GM12878 (cell line): ENCODE measurements around the gene NTMT2. TPM values are rescaled to one million over a fixed set of nuclear protein-coding genes. Genes with fewer than 3 reads are reported as not detected.

ENCODE experiments used
- ATAC-seq: fragments of 200-7000 bp; cut with Tn5 transposase; 3 replicates; pipeline ENCODE4 v1.9.1; 2020; ENCODE audit warnings: mild to moderate bottlenecking, moderate library complexity
- BruUV-seq: library from RNA; stranded (reverse); fragments of 400-500 nt; replicated peaks from 2 replicates; lab custom pipeline; 2021; lab: Mats Ljungman, UMichigan
- CTCF ChIA-PET: fragments of 300-600 bp; sonication (Branson Sonifier 250); formaldehyde crosslinking; extraction: SDS; loops from one replicate; lab custom pipeline; 2021; ENCODE audit warnings: inconsistent platforms; lab: Yijun Ruan, JAX
- POLR2A ChIA-PET: fragments of 350-600 bp; formaldehyde crosslinking; extraction: SDS; loops from one replicate; lab custom pipeline; 2021; ENCODE audit warnings: inconsistent platforms; lab: Charles Lee
- RAD21 ChIA-PET: fragments of 300-600 bp; sonication (Branson Sonifier 250); formaldehyde crosslinking; loops from one replicate; lab custom pipeline; 2023; ENCODE audit warnings: antibody characterized with exemption; ENCODE audit not compliant: unreplicated experiment; lab: Charles Lee
- SMC1A ChIA-PET: fragments of 300-600 bp; sonication (Branson Sonifier 250); formaldehyde crosslinking; loops from one replicate; lab custom pipeline; 2023; ENCODE audit not compliant: unreplicated experiment, uncharacterized antibody; lab: Charles Lee
- DNase-seq: peaks from one replicate; pipeline ENCODE4 v3.0.0-alpha.2; 2011; ENCODE audit warnings: low read depth, low spot score
- FAIRE-seq: peaks from 3 replicates; lab custom pipeline; 2011; peaks lifted over from hg19 to GRCh38; lab: Jason Lieb, UNC
- H2AFZ ChIP-seq: 2 replicates; pipeline ENCODE4 v1.6.0; 2011; ENCODE audit warnings: low read depth, low read length, control low read depth; ENCODE audit not compliant: control insufficient read depth
- H3K27ac ChIP-seq: 2 replicates; pipeline ENCODE4 v1.5.1; 2011; ENCODE audit warnings: control low read depth; ENCODE audit not compliant: control insufficient read depth, insufficient read depth
- H3K27me3 ChIP-seq, 2 experiments: replicated peaks in 1 of 2; 2 replicates each; pipeline versions ENCODE4 v1.6.0 to v1.6.1; 2011; ENCODE audit warnings: low read length in 1 of 2; ENCODE audit not compliant: control insufficient read depth in 2 of 2, insufficient read depth in 2 of 2
- H3K36me3 ChIP-seq, 2 experiments: 2 replicates each; pipeline ENCODE4 v1.5.1; 2011; ENCODE audit warnings: low read length in 1 of 2; ENCODE audit not compliant: control insufficient read depth in 2 of 2, insufficient read depth in 2 of 2
- H3K4me1 ChIP-seq: 2 replicates; pipeline ENCODE4 v1.6.1; 2011; ENCODE audit warnings: mild to moderate bottlenecking, low read length, moderate library complexity, mixed read lengths; ENCODE audit not compliant: control insufficient read depth, insufficient read depth
- H3K4me2 ChIP-seq: 2 replicates; pipeline ENCODE4 v1.6.0; 2011; ENCODE audit warnings: control low read depth; ENCODE audit not compliant: control insufficient read depth, insufficient read depth
- H3K4me3 ChIP-seq: fragments of 200-600 bp; sonication (generic); 2 replicates; pipeline ENCODE4 v1.5.1; 2016
- H3K79me2 ChIP-seq: 2 replicates; pipeline ENCODE4 v1.6.0; 2011; ENCODE audit warnings: low read length; ENCODE audit not compliant: control insufficient read depth, insufficient read depth
- H3K9ac ChIP-seq: 2 replicates; pipeline ENCODE4 v1.8.0; 2011; ENCODE audit warnings: low read length, control low read depth, mixed read lengths; ENCODE audit not compliant: control insufficient read depth, insufficient read depth
- H3K9me3 ChIP-seq: replicated peaks from 3 replicates; pipeline ENCODE4 v1.5.1; 2011; ENCODE audit warnings: mild to moderate bottlenecking, low read length; ENCODE audit not compliant: control insufficient read depth, insufficient read depth
- H4K20me1 ChIP-seq: 2 replicates; pipeline ENCODE4 v1.6.0; 2011; ENCODE audit not compliant: control insufficient read depth, insufficient read depth
- BMI1 ChIP-seq: fragments of 450-650 bp; IDR thresholded peaks from 2 replicates; pipeline ENCODE4 v1.6.1; 2016; ENCODE audit warnings: mild to moderate bottlenecking, moderate library complexity, borderline replicate concordance
- EP300 ChIP-seq, 2 experiments: fragments of 150-350 bp in 1 of 2; IDR thresholded peaks; 2 replicates each; pipeline ENCODE4 v1.6.1; 2011 to 2012; ENCODE audit warnings: low read depth in 2 of 2, low read length in 2 of 2, borderline replicate concordance in 1 of 2, improper control_type of control experiment in 1 of 2, inconsistent platforms in 1 of 2; ENCODE audit not compliant: control insufficient read depth in 1 of 2
- GATAD2B ChIP-seq: fragments of 450-650 bp; conservative IDR thresholded peaks from 2 replicates; pipeline ENCODE4 v1.6.1; 2017; ENCODE audit warnings: low read depth, mild to moderate bottlenecking, moderate library complexity
- HSF1 ChIP-seq: fragments of 150-350 bp; IDR thresholded peaks from 2 replicates; pipeline ENCODE4 v1.6.1; 2014; ENCODE audit warnings: mild to moderate bottlenecking, low read depth, low read length
- POU2F2 ChIP-seq: IDR thresholded peaks from 3 replicates; pipeline ENCODE4 v1.6.1; 2011; ENCODE audit warnings: low read depth, mild to moderate bottlenecking, low read length, borderline replicate concordance
- RELB ChIP-seq: fragments of 450-650 bp; IDR thresholded peaks from 2 replicates; pipeline ENCODE4 v1.6.1; 2017; ENCODE audit warnings: low read depth, mild to moderate bottlenecking, moderate library complexity
- REST ChIP-seq: IDR thresholded peaks from 2 replicates; pipeline ENCODE4 v1.6.1; 2012; ENCODE audit warnings: mild to moderate bottlenecking, low read depth, low read length
- SREBF2 ChIP-seq: IDR thresholded peaks from 2 replicates; pipeline ENCODE4 v1.6.1; 2012; ENCODE audit warnings: mild to moderate bottlenecking, low read length
- SUZ12 ChIP-seq: fragments of 200-600 bp; sonication (generic); IDR thresholded peaks from one replicate; pipeline ENCODE4 v1.6.1; 2018; ENCODE audit warnings: antibody characterized with exemption, mild to moderate bottlenecking; ENCODE audit not compliant: unreplicated experiment
- ZBTB4 ChIP-seq: fragments of 450-650 bp; formaldehyde crosslinking; IDR thresholded peaks from 2 replicates; pipeline ENCODE4 v1.4.0; 2022; ENCODE audit warnings: mild to moderate bottlenecking, moderate library complexity
- WGBS: methylation state at CpG from one replicate; pipeline ENCODE4 v1.1.6; 2016; ENCODE audit warnings: low lambda C conversion rate; ENCODE audit not compliant: insufficient replicate concordance, insufficient coverage; ENCODE audit errors: missing lambda C conversion rate; 5-methylcytosine and 5-hydroxymethylcytosine counted together
- in situ Hi-C: fragments of 300-500 bp; cut with MboI; formaldehyde crosslinking; loops from 9 replicates; pipeline ENCODE4 v1.14.3; 2018; ENCODE audit warnings: mixed read lengths
- intact Hi-C: fragments of 100-400 bp; cut with micrococcal nuclease; formaldehyde crosslinking; loops from one replicate; pipeline ENCODE4 v1.14.2; 2022; ENCODE audit not compliant: unreplicated experiment
- polyA plus RNA-seq, 11 experiments: library from polyadenylated mRNA; depleted of rRNA in 4 of 11; unstranded in 6 of 11; stranded (reverse) in 5 of 11; fragments of >200 nt; fragmentation: Nextera tagmentation in 4 of 11; fragmentation: Illumina TruSeq in 1 of 11; extraction: Ambion mirVana in 4 of 11; extraction: Trizol in 1 of 11; gene quantifications; 1 replicate in 1 of 11; 2 replicates in 10 of 11; pipeline versions ENCODE4 v1.2.1 to v1.2.3, GENCODE V29; 2011 to 2016; ENCODE audit warnings: inconsistent platforms in 2 of 11, missing spikeins in 2 of 11, low read depth in 1 of 11
- total RNA-seq, 4 experiments: library from RNA; depleted of rRNA in 3 of 4; stranded (reverse); fragments of >200 nt in 3 of 4; fragmentation: Illumina TruSeq in 1 of 4; extraction: Trizol in 1 of 4; gene quantifications; 2 replicates each; pipeline versions ENCODE4 v1.2.1 to v1.2.3, GENCODE V29; 2013 to 2021

NTMT2 gene
- total and polyA plus RNA-seq, 10 of the 15 experiments (the other 5 are each of a cell fraction or from before 2014, with no cell fraction given): not detected

- H3K27me3 ChIP-seq: no peaks in the 10 kb centered on the region
- no peaks in the 10 kb centered on the region for H4K20me1 ChIP-seq
- H3K4me1 ChIP-seq: no peaks in the 10 kb centered on the region
- no peak overlapping the region for H3K27ac ChIP-seq
- no peak overlapping the region for H3K9ac ChIP-seq
- ChIA-PET RAD21 (no interaction called here), SMC1A (interaction anchor here (1.4 to 2.0 kb wide), 4 partner anchors 9 to 83 kb away, joined by 3 to 5 read pairs (median 4); no protein-coding TSS in a partner anchor), CTCF (interaction anchor here (0.7 kb wide), 1 partner anchor 110 kb away, joined by 4 read pairs; no protein-coding TSS in a partner anchor), POLR2A (no interaction called here)
- intact Hi-C loops (no loop called here), in situ Hi-C loops (no loop called here)
- ATAC-seq (no peak), FAIRE-seq (no peak), DNase-seq (no peak)
- H3K4me2 ChIP-seq: no peak overlapping the region
- H3K79me2 ChIP-seq: no peaks in the 10 kb centered on the region
- no peaks in the 10 kb centered on the region; the same call in 2 of the 3 replicates for H3K9me3 ChIP-seq
- no peak overlapping the region for H3K4me3 ChIP-seq
- 54% methylated on average over 2 of the region's 2 CpGs for WGBS
- no TSS peak for BruUV-seq
- H2AFZ ChIP-seq: no peak overlapping the region
- no peaks in the 10 kb centered on the region for H3K36me3 ChIP-seq
- no peak for TF ChIP-seq EP300 (IDR thresholded peaks at IDR 0.05; ENCODE audit: borderline replicate concordance in 1 of 2, control insufficient read depth in 1 of 2, low read depth in 2 of 2, low read length in 2 of 2)
- no peak for TF ChIP-seq HSF1
- no peak for TF ChIP-seq ZBTB4 (CRISPR knock-in tag)
- TF ChIP-seq REST: no peak
- no peak for TF ChIP-seq POU2F2
- no peak for TF ChIP-seq BMI1
- TF ChIP-seq SUZ12: no peak
- no peak for TF ChIP-seq SREBF2
- no peak for TF ChIP-seq GATAD2B
- TF ChIP-seq RELB: no peak
Observed at GRCh38 chr1:170157820-170158219, 12.1 kb downstream of the NTMT2 start.
